HepG2 (cell line): ENCODE results near the gene DYNLT2B. TPM values are rescaled to one million over a fixed set of nuclear protein-coding genes. Genes with fewer than 3 reads are reported as not detected.

Source experiments
- BCL6 ChIP-seq: IDR thresholded peaks from 2 replicates; pipeline ENCODE4 v1.6.1; 2016; ENCODE audit warnings: missing genetic modification reagents, missing compliant biosample characterization
- CHCHD3 ChIP-seq: sonication (generic); formaldehyde crosslinking; IDR thresholded peaks from 2 replicates; pipeline ENCODE4 v1.8.0; 2022; ENCODE audit warnings: mild to moderate bottlenecking, missing genetic modification reagents, moderate library complexity
- DMAP1 ChIP-seq: IDR thresholded peaks from 2 replicates; pipeline ENCODE4 v1.6.1; 2016
- EED ChIP-seq: sonication (generic); formaldehyde crosslinking; IDR thresholded peaks from 2 replicates; pipeline ENCODE4 v1.5.0; 2020; ENCODE audit warnings: mild to moderate bottlenecking, missing genetic modification reagents
- ETV5 ChIP-seq: IDR thresholded peaks from 2 replicates; pipeline ENCODE4 v1.6.1; 2018; ENCODE audit warnings: missing biosample characterization, missing genetic modification reagents, inconsistent platforms, borderline replicate concordance
- HDAC2 ChIP-seq: sonication (generic); formaldehyde crosslinking; IDR thresholded peaks from 2 replicates; pipeline ENCODE4 v1.4.0; 2020; ENCODE audit warnings: missing genetic modification reagents
- HNRNPL ChIP-seq: fragments of 200-400 bp; formaldehyde crosslinking; IDR thresholded peaks from 2 replicates; pipeline ENCODE4 v1.6.1; 2017; ENCODE audit warnings: mild to moderate bottlenecking, low read depth, low read length
- HOXA3 ChIP-seq: sonication (generic); formaldehyde crosslinking; IDR thresholded peaks from 2 replicates; pipeline ENCODE4 v1.5.0; 2020; ENCODE audit warnings: missing genetic modification reagents
- LCORL ChIP-seq, 2 experiments: fragments of 450-650 bp in 1 of 2; sonication (generic) in 1 of 2; formaldehyde crosslinking in 1 of 2; IDR thresholded peaks; 2 replicates each; pipeline versions ENCODE4 v1.5.0 to v1.6.1; 2017 to 2020; ENCODE audit warnings: antibody characterized with exemption in 1 of 2, missing genetic modification reagents in 1 of 2
- SETDB1 ChIP-seq: sonication (generic); formaldehyde crosslinking; IDR thresholded peaks from 2 replicates; pipeline ENCODE4 v1.5.1; 2020; ENCODE audit warnings: missing genetic modification reagents, mild to moderate bottlenecking, borderline replicate concordance
- TMF1 ChIP-seq: sonication (generic); formaldehyde crosslinking; IDR thresholded peaks from 2 replicates; pipeline ENCODE4 v1.8.1; 2022; ENCODE audit warnings: low read depth, missing genetic modification reagents
- ZBTB2 ChIP-seq: sonication (generic); formaldehyde crosslinking; IDR thresholded peaks from 2 replicates; pipeline ENCODE4 v1.8.0; 2022; ENCODE audit warnings: low read depth, missing genetic modification reagents
- ZFP36L1 ChIP-seq: sonication (generic); formaldehyde crosslinking; IDR thresholded peaks from 2 replicates; pipeline ENCODE4 v1.8.0; 2022; ENCODE audit warnings: mild to moderate bottlenecking, missing genetic modification reagents, moderate library complexity
- ZNF335 ChIP-seq: sonication (generic); formaldehyde crosslinking; IDR thresholded peaks from 2 replicates; pipeline ENCODE4 v1.4.0; 2020; ENCODE audit warnings: missing genetic modification reagents
- ZNF589 ChIP-seq: sonication (generic); formaldehyde crosslinking; conservative IDR thresholded peaks from 2 replicates; pipeline ENCODE4 v1.8.0; 2022; ENCODE audit warnings: mild to moderate bottlenecking, moderate library complexity, missing genetic modification reagents
- ZNF749 ChIP-seq: sonication (generic); formaldehyde crosslinking; IDR thresholded peaks from 2 replicates; pipeline ENCODE4 v1.8.0; 2022; ENCODE audit warnings: mild to moderate bottlenecking, missing genetic modification reagents, moderate library complexity, borderline replicate concordance
- ZNF792 ChIP-seq: IDR thresholded peaks from 2 replicates; pipeline ENCODE4 v1.6.1; 2016
- polyA plus RNA-seq, 8 experiments: library from polyadenylated mRNA; depleted of rRNA in 3 of 8; stranded (reverse) in 7 of 8; unstranded in 1 of 8; fragments of >200 nt; fragmentation: Illumina TruSeq in 4 of 8; extraction: Trizol in 4 of 8; gene quantifications; 2 replicates each; pipeline versions ENCODE4 v1.2.1 to v1.2.3, GENCODE V29; 2011 to 2016; ENCODE audit warnings: low read depth in 4 of 8, missing spikeins in 1 of 8, mixed read lengths in 1 of 8; ENCODE audit not compliant: insufficient read depth in 1 of 8
- total RNA-seq, 5 experiments: library from RNA; depleted of rRNA; stranded (reverse); fragments of >200 nt; fragmentation: Illumina TruSeq; extraction: Trizol; gene quantifications; 2 replicates each; pipeline ENCODE4 v1.2.3, GENCODE V29; 2016; ENCODE audit warnings: low read depth in 1 of 5
- TF ChIP-seq, protein P1 (sequence below): sonication (generic); formaldehyde crosslinking; IDR thresholded peaks from 2 replicates; pipeline ENCODE4 v1.4.0; 2020; ENCODE audit warnings: missing genetic modification reagents, borderline replicate concordance
- TF ChIP-seq, protein P2 (sequence below): sonication (generic); formaldehyde crosslinking; IDR thresholded peaks from 2 replicates; pipeline ENCODE4 v1.8.0; 2022; ENCODE audit warnings: mild to moderate bottlenecking, missing genetic modification reagents
- TF ChIP-seq, protein P3 (sequence below): sonication (generic); formaldehyde crosslinking; IDR thresholded peaks from 2 replicates; pipeline ENCODE4 v1.5.0; 2020; ENCODE audit warnings: mild to moderate bottlenecking, low read depth, missing genetic modification reagents, borderline replicate concordance
- TF ChIP-seq, protein P4 (sequence below): sonication (generic); formaldehyde crosslinking; IDR thresholded peaks from 2 replicates; pipeline ENCODE4 v1.8.0; 2022; ENCODE audit warnings: missing genetic modification reagents, mild to moderate bottlenecking, borderline replicate concordance

Gene DYNLT2B
- total and polyA plus RNA-seq, 2 of the 13 experiments (the other 11 are each of a cell fraction or from before 2014, with no cell fraction given) = 4.0 to 7.0 TPM

GRCh38 chr3:196287440-196288140 lies 30.4 kb downstream of the DYNLT2B start, which contains the start of gene PCYT1A (continued):
- TF ChIP-seq, protein P1, sequence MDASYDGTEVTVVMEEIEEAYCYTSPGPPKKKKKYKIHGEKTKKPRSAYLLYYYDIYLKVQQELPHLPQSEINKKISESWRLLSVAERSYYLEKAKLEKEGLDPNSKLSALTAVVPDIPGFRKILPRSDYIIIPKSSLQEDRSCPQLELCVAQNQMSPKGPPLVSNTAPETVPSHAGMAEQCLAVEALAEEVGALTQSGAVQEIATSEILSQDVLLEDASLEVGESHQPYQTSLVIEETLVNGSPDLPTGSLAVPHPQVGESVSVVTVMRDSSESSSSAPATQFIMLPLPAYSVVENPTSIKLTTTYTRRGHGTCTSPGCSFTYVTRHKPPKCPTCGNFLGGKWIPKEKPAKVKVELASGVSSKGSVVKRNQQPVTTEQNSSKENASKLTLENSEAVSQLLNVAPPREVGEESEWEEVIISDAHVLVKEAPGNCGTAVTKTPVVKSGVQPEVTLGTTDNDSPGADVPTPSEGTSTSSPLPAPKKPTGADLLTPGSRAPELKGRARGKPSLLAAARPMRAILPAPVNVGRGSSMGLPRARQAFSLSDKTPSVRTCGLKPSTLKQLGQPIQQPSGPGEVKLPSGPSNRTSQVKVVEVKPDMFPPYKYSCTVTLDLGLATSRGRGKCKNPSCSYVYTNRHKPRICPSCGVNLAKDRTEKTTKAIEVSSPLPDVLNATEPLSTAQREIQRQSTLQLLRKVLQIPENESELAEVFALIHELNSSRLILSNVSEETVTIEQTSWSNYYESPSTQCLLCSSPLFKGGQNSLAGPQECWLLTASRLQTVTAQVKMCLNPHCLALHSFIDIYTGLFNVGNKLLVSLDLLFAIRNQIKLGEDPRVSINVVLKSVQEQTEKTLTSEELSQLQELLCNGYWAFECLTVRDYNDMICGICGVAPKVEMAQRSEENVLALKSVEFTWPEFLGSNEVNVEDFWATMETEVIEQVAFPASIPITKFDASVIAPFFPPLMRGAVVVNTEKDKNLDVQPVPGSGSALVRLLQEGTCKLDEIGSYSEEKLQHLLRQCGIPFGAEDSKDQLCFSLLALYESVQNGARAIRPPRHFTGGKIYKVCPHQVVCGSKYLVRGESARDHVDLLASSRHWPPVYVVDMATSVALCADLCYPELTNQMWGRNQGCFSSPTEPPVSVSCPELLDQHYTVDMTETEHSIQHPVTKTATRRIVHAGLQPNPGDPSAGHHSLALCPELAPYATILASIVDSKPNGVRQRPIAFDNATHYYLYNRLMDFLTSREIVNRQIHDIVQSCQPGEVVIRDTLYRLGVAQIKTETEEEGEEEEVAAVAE = 0 out of 2 replicates have a peak, but pooled peaks have one; percentile 18
- TF ChIP-seq ETV5 (CRISPR knock-in tag) (peak; percentile 73), ZNF335 (CRISPR knock-in tag) (peak; percentile 21; the same call in 1 of the 2 replicates), TMF1 (CRISPR knock-in tag) (peak; percentile 91), ZNF749 (CRISPR knock-in tag) (peak; percentile 94; the same call in 1 of the 2 replicates), HDAC2 (CRISPR knock-in tag) (peak; percentile 85), SETDB1 (no peak), LCORL (IDR thresholded peaks at IDR 0.05) (no peak), LCORL (CRISPR knock-in tag; IDR thresholded peaks at IDR 0.05) (peak; percentile 43; the same call in 1 of the 2 replicates), ZNF589 (CRISPR knock-in tag) (peak; percentile 99), HOXA3 (CRISPR knock-in tag) (peak; percentile 71), ZBTB2 (peak; percentile 80), HNRNPL (no peak), EED (CRISPR knock-in tag) (peak; percentile 70; the same call in 1 of the 2 replicates), BCL6 (CRISPR knock-in tag) (0 out of 2 replicates have a peak, but pooled peaks have one; percentile 21), CHCHD3 (CRISPR knock-in tag) (no peak; the same call in 1 of the 2 replicates), ZNF792 (CRISPR knock-in tag) (no peak), DMAP1 (CRISPR knock-in tag) (peak; percentile 94), ZFP36L1 (peak; percentile 61; the same call in 1 of the 2 replicates)
- TF ChIP-seq, protein P2, sequence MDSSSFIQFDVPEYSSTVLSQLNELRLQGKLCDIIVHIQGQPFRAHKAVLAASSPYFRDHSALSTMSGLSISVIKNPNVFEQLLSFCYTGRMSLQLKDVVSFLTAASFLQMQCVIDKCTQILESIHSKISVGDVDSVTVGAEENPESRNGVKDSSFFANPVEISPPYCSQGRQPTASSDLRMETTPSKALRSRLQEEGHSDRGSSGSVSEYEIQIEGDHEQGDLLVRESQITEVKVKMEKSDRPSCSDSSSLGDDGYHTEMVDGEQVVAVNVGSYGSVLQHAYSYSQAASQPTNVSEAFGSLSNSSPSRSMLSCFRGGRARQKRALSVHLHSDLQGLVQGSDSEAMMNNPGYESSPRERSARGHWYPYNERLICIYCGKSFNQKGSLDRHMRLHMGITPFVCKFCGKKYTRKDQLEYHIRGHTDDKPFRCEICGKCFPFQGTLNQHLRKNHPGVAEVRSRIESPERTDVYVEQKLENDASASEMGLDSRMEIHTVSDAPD (CRISPR knock-in tag) = peak; percentile 26; the same call in 1 of the 2 replicates
- TF ChIP-seq, protein P3, sequence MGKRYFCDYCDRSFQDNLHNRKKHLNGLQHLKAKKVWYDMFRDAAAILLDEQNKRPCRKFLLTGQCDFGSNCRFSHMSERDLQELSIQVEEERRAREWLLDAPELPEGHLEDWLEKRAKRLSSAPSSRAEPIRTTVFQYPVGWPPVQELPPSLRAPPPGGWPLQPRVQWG (CRISPR knock-in tag) = no peak
- TF ChIP-seq, protein P4, sequence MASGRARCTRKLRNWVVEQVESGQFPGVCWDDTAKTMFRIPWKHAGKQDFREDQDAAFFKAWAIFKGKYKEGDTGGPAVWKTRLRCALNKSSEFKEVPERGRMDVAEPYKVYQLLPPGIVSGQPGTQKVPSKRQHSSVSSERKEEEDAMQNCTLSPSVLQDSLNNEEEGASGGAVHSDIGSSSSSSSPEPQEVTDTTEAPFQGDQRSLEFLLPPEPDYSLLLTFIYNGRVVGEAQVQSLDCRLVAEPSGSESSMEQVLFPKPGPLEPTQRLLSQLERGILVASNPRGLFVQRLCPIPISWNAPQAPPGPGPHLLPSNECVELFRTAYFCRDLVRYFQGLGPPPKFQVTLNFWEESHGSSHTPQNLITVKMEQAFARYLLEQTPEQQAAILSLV (CRISPR knock-in tag) = no peak
